ENCODE data around the gene GRIK3. TPM values are rescaled to one million over a fixed set of nuclear protein-coding genes. Genes with fewer than 3 reads are reported as not detected.

Gene GRIK3
- total and polyA plus RNA-seq, 5 donors = 0.95 to 1.8 (median 1.6) TPM

- H3K9me3 ChIP-seq (ENCODE audit: control insufficient read depth, low read length) = no peaks in the 10 kb centered on the region
- no peaks in the 10 kb centered on the region for H3K4me1 ChIP-seq (ENCODE audit: control insufficient read depth, insufficient read depth, low read length)
- intact Hi-C loops (cut with DNase I) = no loop called here
- DNase-seq = no peak
- WGBS = 62% methylated on average over 6 of the region's 6 CpGs
- no peak overlapping the region for H3K27ac ChIP-seq (ENCODE audit: low read length)
- no peaks in the 10 kb centered on the region for H3K27me3 ChIP-seq (ENCODE audit: control insufficient read depth, insufficient read depth)
- no peak for ATAC-seq
- H3K4me3 ChIP-seq (ENCODE audit: low read length) = no peak overlapping the region
These were observed 22.1 kb downstream of the GRIK3 start for GRCh38 chr1:37012226-37012625.

GRCh38 chr1:37010011-37010410, 24.3 kb downstream of the GRIK3 start:
- Histone ChIP-seq H3K9me3 (ENCODE audit: control insufficient read depth, low read length) (no peaks in the 10 kb centered on the region), H3K27me3 (ENCODE audit: control insufficient read depth, insufficient read depth) (no peaks in the 10 kb centered on the region), H3K4me3 (ENCODE audit: low read length) (no peak overlapping the region), H3K27ac (ENCODE audit: low read length) (no peak overlapping the region), H3K4me1 (ENCODE audit: control insufficient read depth, insufficient read depth, low read length) (no peaks in the 10 kb centered on the region)
- ATAC-seq (no peak), DNase-seq (no peak)
- intact Hi-C loops (cut with DNase I) = no loop called here
- 64% methylated on average over 4 of the region's 4 CpGs for WGBS

- Histone ChIP-seq H3K4me3 (ENCODE audit: low read length) (no peak overlapping the region), H3K27me3 (ENCODE audit: control insufficient read depth, insufficient read depth) (no peaks in the 10 kb centered on the region), H3K9me3 (ENCODE audit: control insufficient read depth, low read length) (no peaks in the 10 kb centered on the region), H3K4me1 (ENCODE audit: control insufficient read depth, insufficient read depth, low read length) (no peaks in the 10 kb centered on the region), H3K27ac (ENCODE audit: low read length) (no peak overlapping the region)
- DNase-seq (no peak), ATAC-seq (no peak)
- intact Hi-C loops (cut with DNase I) = no loop called here
- WGBS = 53% methylated on average over 5 of the region's 5 CpGs
These were observed 24.8 kb downstream of the GRIK3 start for GRCh38 chr1:37009521-37009920.

DNA sequence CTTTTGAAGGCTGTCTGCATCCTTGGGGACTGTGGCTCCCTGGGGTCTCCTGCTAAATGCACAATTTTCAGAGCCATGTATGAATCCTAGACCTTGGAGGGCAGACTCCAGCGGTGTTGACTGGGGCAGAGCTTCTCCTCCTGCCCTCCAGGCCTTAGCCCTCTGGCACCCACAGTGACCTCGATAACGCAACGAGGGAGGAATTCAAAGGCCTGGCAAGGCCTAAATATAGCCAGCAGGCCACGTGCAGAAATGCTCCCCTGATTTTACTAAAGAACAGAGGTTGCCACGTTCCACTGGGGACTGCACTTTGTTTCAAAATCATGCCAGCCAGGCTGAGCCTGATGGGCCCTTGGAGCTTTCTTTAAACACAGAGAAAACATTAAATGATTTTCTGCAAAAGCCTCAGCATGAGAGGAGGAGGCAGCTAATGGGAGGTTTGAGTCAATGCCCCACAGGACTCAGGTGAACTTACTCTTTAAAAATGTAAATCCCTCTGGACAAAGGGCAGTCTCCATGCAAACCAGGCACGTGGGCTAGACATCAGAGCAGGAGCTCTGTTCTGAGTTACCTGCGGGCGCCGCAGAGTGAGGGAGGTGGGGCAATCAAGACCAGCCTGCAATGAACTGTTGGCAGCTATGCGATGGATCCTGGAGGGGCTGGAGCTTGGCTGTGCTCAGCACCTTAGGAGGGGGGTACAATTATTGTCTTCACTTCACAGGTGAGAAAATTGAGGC, 28.0 kb downstream of the GRIK3 start:
- H3K9me3 ChIP-seq (ENCODE audit: control insufficient read depth, low read length) = no peaks in the 10 kb centered on the region
- WGBS = 55% methylated on average over 11 of the region's 11 CpGs
- DNase-seq (no peak), ATAC-seq (no peak)
- no peaks in the 10 kb centered on the region for H3K27me3 ChIP-seq (ENCODE audit: control insufficient read depth, insufficient read depth)
- intact Hi-C loops (cut with DNase I) = no loop called here
- no peak overlapping the region for H3K4me3 ChIP-seq (ENCODE audit: low read length)
- H3K4me1 ChIP-seq (ENCODE audit: control insufficient read depth, insufficient read depth, low read length) = no peaks in the 10 kb centered on the region
- no peak overlapping the region for H3K27ac ChIP-seq (ENCODE audit: low read length)

- no peak overlapping the region for H3K27ac ChIP-seq (ENCODE audit: low read length)
- no peaks in the 10 kb centered on the region for H3K4me1 ChIP-seq (ENCODE audit: control insufficient read depth, insufficient read depth, low read length)
- intact Hi-C loops (cut with DNase I) = no loop called here
- H3K9me3 ChIP-seq (ENCODE audit: control insufficient read depth, low read length) = no peaks in the 10 kb centered on the region
- H3K27me3 ChIP-seq (ENCODE audit: control insufficient read depth, insufficient read depth) = no peaks in the 10 kb centered on the region
- H3K4me3 ChIP-seq (ENCODE audit: low read length) = no peak overlapping the region
- ATAC-seq (no peak), DNase-seq (no peak)
- 85% methylated on average over 3 of the region's 3 CpGs for WGBS
These were observed 31.4 kb downstream of the GRIK3 start for GRCh38 chr1:37002898-37003297.

- 46% methylated on average over 2 of the region's 2 CpGs for WGBS
- no peaks in the 10 kb centered on the region for H3K4me1 ChIP-seq (ENCODE audit: control insufficient read depth, insufficient read depth, low read length)
- H3K27me3 ChIP-seq (ENCODE audit: control insufficient read depth, insufficient read depth) = no peaks in the 10 kb centered on the region
- no peak for ATAC-seq
- H3K27ac ChIP-seq (ENCODE audit: low read length) = no peak overlapping the region
- intact Hi-C loops (cut with DNase I) = no loop called here
- DNase-seq = no peak
- H3K4me3 ChIP-seq (ENCODE audit: low read length) = no peak overlapping the region
- no peaks in the 10 kb centered on the region for H3K9me3 ChIP-seq (ENCODE audit: control insufficient read depth, low read length)
These were observed 32.6 kb downstream of the GRIK3 start for GRCh38 chr1:37001703-37002102.

DNA sequence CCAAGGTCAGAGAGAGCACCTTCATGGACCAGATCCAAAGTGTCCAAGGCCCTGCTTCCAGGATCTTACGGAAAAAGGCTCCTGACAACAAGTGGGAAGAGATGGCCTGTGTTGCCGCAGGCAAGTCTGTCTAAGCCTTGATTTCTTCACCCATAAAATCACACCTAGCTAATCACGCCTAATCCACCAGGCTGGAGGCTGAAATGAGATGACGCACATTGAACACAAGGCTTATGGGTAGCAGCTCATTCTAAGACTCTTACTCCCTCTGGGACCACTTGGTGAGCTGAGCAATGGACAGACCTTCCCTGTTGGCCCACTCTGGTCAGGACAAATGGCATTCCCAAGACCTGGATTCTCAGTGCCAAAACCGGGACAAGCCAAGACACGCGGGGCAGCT, 38.2 kb downstream of the GRIK3 start:
- no peak for DNase-seq
- H3K27ac ChIP-seq (ENCODE audit: low read length) = no peak overlapping the region
- H3K4me1 ChIP-seq (ENCODE audit: control insufficient read depth, insufficient read depth, low read length) = no peaks in the 10 kb centered on the region
- WGBS = 92% methylated on average over 7 of the region's 7 CpGs
- H3K9me3 ChIP-seq (ENCODE audit: control insufficient read depth, low read length) = no peaks in the 10 kb centered on the region
- H3K4me3 ChIP-seq (ENCODE audit: low read length) = no peak overlapping the region
- intact Hi-C loops (cut with DNase I) = no loop called here
- no peak for ATAC-seq
- H3K27me3 ChIP-seq (ENCODE audit: control insufficient read depth, insufficient read depth) = no peaks in the 10 kb centered on the region

DNA sequence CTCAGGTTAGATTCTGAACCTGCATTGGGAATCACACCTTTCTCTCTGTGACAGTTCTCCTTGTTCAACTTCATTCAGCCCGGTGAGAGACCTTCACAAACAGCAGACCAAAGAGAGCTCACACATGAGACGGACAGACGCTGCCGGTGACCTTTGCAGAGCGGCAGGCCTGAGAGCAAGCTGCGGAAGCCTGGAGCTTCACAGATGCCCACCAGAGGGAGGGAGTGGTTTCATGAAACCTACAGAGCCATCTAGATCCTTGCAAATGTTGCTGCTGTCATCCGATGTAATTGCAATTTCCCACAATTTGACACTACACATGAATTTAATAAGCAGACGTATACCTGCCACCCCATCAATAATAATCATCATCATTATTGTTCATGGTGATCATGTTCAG, 39.4 kb downstream of the GRIK3 start:
- no peak overlapping the region for H3K4me3 ChIP-seq (ENCODE audit: low read length)
- H3K4me1 ChIP-seq (ENCODE audit: control insufficient read depth, insufficient read depth, low read length) = no peaks in the 10 kb centered on the region
- DNase-seq = no peak
- no peak for ATAC-seq
- no peak overlapping the region for H3K27ac ChIP-seq (ENCODE audit: low read length)
- no peaks in the 10 kb centered on the region for H3K9me3 ChIP-seq (ENCODE audit: control insufficient read depth, low read length)
- intact Hi-C loops (cut with DNase I) = no loop called here
- no peaks in the 10 kb centered on the region for H3K27me3 ChIP-seq (ENCODE audit: control insufficient read depth, insufficient read depth)
- 54% methylated on average over 8 of the region's 8 CpGs for WGBS

GRCh38 chr1:36994294-36994693, 40.0 kb downstream of the GRIK3 start:
- DNase-seq (no peak), ATAC-seq (no peak)
- WGBS = 85% methylated on average over 2 of the region's 2 CpGs
- no peaks in the 10 kb centered on the region for H3K4me1 ChIP-seq (ENCODE audit: control insufficient read depth, insufficient read depth, low read length)
- no peak overlapping the region for H3K27ac ChIP-seq (ENCODE audit: low read length)
- intact Hi-C loops (cut with DNase I) = no loop called here
- no peaks in the 10 kb centered on the region for H3K9me3 ChIP-seq (ENCODE audit: control insufficient read depth, low read length)
- H3K27me3 ChIP-seq (ENCODE audit: control insufficient read depth, insufficient read depth) = no peaks in the 10 kb centered on the region
- H3K4me3 ChIP-seq (ENCODE audit: low read length) = no peak overlapping the region

GRCh38 chr1:36992139-36992943, 42.0 kb downstream of the GRIK3 start:
- 80% methylated on average over 8 of the region's 8 CpGs for WGBS
- DNase-seq (no peak), ATAC-seq (no peak)
- intact Hi-C loops (cut with DNase I) = no loop called here
- Histone ChIP-seq H3K27me3 (ENCODE audit: control insufficient read depth, insufficient read depth) (no peaks in the 10 kb centered on the region), H3K27ac (ENCODE audit: low read length) (no peak overlapping the region), H3K4me3 (ENCODE audit: low read length) (no peak overlapping the region), H3K9me3 (ENCODE audit: control insufficient read depth, low read length) (no peaks in the 10 kb centered on the region), H3K4me1 (ENCODE audit: control insufficient read depth, insufficient read depth, low read length) (no peaks in the 10 kb centered on the region)

DNA sequence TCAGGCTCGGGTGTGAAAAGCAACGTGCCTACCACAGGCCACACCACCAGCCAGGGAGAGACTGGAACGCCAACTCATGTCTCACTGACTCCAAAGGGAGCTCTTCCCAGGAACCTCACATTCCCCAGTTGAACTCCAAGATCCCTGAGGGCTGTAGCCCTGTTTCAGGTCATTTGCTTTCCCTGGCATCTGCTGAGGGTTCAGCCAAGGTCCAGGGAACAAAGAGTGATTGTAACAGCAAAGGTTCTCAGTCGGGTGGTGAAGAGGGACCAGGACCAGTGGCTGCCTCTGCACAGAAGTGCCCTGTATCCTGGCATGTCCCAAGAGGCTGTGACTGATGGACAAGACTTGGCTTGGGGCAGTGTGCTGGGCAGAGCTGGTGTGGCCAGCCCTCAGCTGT, 42.8 kb downstream of the GRIK3 start:
- Histone ChIP-seq H3K9me3 (ENCODE audit: control insufficient read depth, low read length) (no peaks in the 10 kb centered on the region), H3K27ac (ENCODE audit: low read length) (no peak overlapping the region), H3K27me3 (ENCODE audit: control insufficient read depth, insufficient read depth) (no peaks in the 10 kb centered on the region), H3K4me1 (ENCODE audit: control insufficient read depth, insufficient read depth, low read length) (no peaks in the 10 kb centered on the region), H3K4me3 (ENCODE audit: low read length) (no peak overlapping the region)
- intact Hi-C loops (cut with DNase I) = no loop called here
- WGBS = 58% methylated on average over 4 of the region's 4 CpGs
- DNase-seq = no peak
- no peak for ATAC-seq
